Hepatocyte (in vitro differentiated cells): Measurements from ENCODE around the gene CYP4A22. TPM values are rescaled to one million over a fixed set of nuclear protein-coding genes. Genes with fewer than 3 reads are reported as not detected.
"Not testable (repeated sequence)": the region's sequence is repeated elsewhere in the genome, so short reads cannot be mapped to it uniquely, and the experiment has no call there.

Experiments
- DNase-seq: peaks from one replicate; pipeline ENCODE4 v3.0.0-alpha.2; 2016; ENCODE audit warnings: low spot score
- H2AFZ ChIP-seq: fragments of 200-600 bp; sonication (generic); 2 replicates; pipeline ENCODE4 v1.6.0; 2016; ENCODE audit warnings: antibody characterized with exemption, mild to moderate bottlenecking
- H3K27ac ChIP-seq: fragments of 200-600 bp; sonication (generic); 2 replicates; pipeline ENCODE4 v1.5.1; 2016; ENCODE audit warnings: mild to moderate bottlenecking
- H3K27me3 ChIP-seq: fragments of 200-600 bp; sonication (generic); 2 replicates; pipeline ENCODE4 v1.6.1; 2016
- H3K36me3 ChIP-seq: fragments of 200-600 bp; sonication (generic); replicated peaks from 2 replicates; pipeline ENCODE4 v1.5.1; 2016; ENCODE audit warnings: low read depth; ENCODE audit not compliant: insufficient read depth
- H3K4me1 ChIP-seq: fragments of 200-600 bp; sonication (generic); 2 replicates; pipeline ENCODE4 v1.5.1; 2016; ENCODE audit warnings: mild to moderate bottlenecking, moderate library complexity; ENCODE audit not compliant: insufficient read depth
- H3K4me2 ChIP-seq: fragments of 200-600 bp; sonication (generic); 2 replicates; pipeline ENCODE4 v1.6.0; 2016
- H3K4me3 ChIP-seq: fragments of 200-600 bp; sonication (generic); 2 replicates; pipeline ENCODE4 v1.5.1; 2016; ENCODE audit warnings: mild to moderate bottlenecking
- H3K79me2 ChIP-seq: fragments of 200-600 bp; sonication (generic); 2 replicates; pipeline ENCODE4 v1.6.0; 2017; ENCODE audit warnings: mild to moderate bottlenecking
- H3K9me2 ChIP-seq: fragments of 200-600 bp; sonication (generic); replicated peaks from 2 replicates; pipeline ENCODE4 v1.6.0; 2017; ENCODE audit warnings: mild to moderate bottlenecking; ENCODE audit not compliant: insufficient read depth
- H3K9me3 ChIP-seq: fragments of 200-600 bp; sonication (generic); 2 replicates; pipeline ENCODE4 v1.5.1; 2016; ENCODE audit warnings: low read depth, mild to moderate bottlenecking
- H4K20me1 ChIP-seq: fragments of 200-600 bp; sonication (generic); 2 replicates; pipeline ENCODE4 v1.6.0; 2016; ENCODE audit warnings: mild to moderate bottlenecking; ENCODE audit not compliant: insufficient read depth, poor library complexity, severe bottlenecking
- EZH2 ChIP-seq: fragments of 200-600 bp; sonication (generic); IDR thresholded peaks from 2 replicates; pipeline ENCODE4 v1.6.1; 2016; ENCODE audit warnings: antibody characterized with exemption, mild to moderate bottlenecking, borderline replicate concordance
- EZH2phosphoT487 ChIP-seq: fragments of 200-600 bp; sonication (generic); IDR thresholded peaks from one replicate; pipeline ENCODE4 v1.6.1; 2018; ENCODE audit warnings: antibody characterized with exemption, mild to moderate bottlenecking, low read depth, moderate library complexity; ENCODE audit not compliant: unreplicated experiment, severe bottlenecking
- WGBS: methylation state at CpG from one replicate; pipeline ENCODE4 v1.1.6; 2016; ENCODE audit warnings: low lambda C conversion rate; ENCODE audit errors: missing lambda C conversion rate; 5-methylcytosine and 5-hydroxymethylcytosine counted together
- polyA plus RNA-seq: library from polyadenylated mRNA; unstranded; fragments of >200 nt; fragmentation: Nextera tagmentation; extraction: Ambion mirVana; gene quantifications from 2 replicates; pipeline ENCODE4 v1.2.1, GENCODE V29; 2016
- total RNA-seq: library from RNA; depleted of rRNA; stranded (reverse); fragments of >200 nt; gene quantifications from 2 replicates; pipeline ENCODE4 v1.2.3, GENCODE V29; 2014
- TF ChIP-seq, protein P1 (sequence below): fragments of 200-600 bp; sonication (generic); IDR thresholded peaks from 2 replicates; pipeline ENCODE4 v1.5.1; 2016; ENCODE audit warnings: antibody characterized with exemption, mild to moderate bottlenecking; ENCODE audit not compliant: poor library complexity

The CYP4A22 gene
- total and polyA plus RNA-seq, 2 experiments from 2014 or later = 0.83 to 7.3 TPM

DNA sequence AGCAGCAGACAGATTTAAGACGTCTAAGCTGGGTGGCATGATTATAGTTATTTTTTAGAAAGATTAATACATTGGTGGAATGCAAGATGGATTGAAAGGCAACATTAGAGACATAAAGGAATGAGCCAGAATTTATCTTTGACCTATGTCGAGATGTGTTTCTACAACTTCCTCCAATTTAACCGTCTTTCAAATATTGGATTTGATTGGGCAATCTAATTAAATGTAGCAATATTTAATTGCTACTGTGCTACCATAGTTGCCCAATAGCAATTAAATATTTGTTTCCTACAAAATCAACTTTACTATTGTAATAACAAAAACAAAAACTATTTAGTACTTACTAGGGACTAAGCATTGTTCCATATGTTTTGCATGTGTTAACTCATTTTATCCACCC is 30.4 kb upstream of the CYP4A22 start:
- Histone ChIP-seq H4K20me1 (no peaks in the 10 kb centered on the region), H3K9me3 (no peaks in the 10 kb centered on the region), H3K36me3 (no peaks in the 10 kb centered on the region), H3K27ac (no peak overlapping the region), H3K79me2 (no peaks in the 10 kb centered on the region), H3K4me2 (no peak overlapping the region), H3K9me2 (no peaks in the 10 kb centered on the region), H3K4me3 (no peak overlapping the region), H3K27me3 (no peaks in the 10 kb centered on the region), H2AFZ (no peak overlapping the region), H3K4me1 (no peaks in the 10 kb centered on the region)
- no peak for TF ChIP-seq EZH2
- TF ChIP-seq, protein P1, sequence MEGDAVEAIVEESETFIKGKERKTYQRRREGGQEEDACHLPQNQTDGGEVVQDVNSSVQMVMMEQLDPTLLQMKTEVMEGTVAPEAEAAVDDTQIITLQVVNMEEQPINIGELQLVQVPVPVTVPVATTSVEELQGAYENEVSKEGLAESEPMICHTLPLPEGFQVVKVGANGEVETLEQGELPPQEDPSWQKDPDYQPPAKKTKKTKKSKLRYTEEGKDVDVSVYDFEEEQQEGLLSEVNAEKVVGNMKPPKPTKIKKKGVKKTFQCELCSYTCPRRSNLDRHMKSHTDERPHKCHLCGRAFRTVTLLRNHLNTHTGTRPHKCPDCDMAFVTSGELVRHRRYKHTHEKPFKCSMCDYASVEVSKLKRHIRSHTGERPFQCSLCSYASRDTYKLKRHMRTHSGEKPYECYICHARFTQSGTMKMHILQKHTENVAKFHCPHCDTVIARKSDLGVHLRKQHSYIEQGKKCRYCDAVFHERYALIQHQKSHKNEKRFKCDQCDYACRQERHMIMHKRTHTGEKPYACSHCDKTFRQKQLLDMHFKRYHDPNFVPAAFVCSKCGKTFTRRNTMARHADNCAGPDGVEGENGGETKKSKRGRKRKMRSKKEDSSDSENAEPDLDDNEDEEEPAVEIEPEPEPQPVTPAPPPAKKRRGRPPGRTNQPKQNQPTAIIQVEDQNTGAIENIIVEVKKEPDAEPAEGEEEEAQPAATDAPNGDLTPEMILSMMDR = no peak
- no peak for TF ChIP-seq EZH2phosphoT487
- WGBS = 94% methylated on average over 3 of the region's 3 CpGs
- no peak for DNase-seq

DNA sequence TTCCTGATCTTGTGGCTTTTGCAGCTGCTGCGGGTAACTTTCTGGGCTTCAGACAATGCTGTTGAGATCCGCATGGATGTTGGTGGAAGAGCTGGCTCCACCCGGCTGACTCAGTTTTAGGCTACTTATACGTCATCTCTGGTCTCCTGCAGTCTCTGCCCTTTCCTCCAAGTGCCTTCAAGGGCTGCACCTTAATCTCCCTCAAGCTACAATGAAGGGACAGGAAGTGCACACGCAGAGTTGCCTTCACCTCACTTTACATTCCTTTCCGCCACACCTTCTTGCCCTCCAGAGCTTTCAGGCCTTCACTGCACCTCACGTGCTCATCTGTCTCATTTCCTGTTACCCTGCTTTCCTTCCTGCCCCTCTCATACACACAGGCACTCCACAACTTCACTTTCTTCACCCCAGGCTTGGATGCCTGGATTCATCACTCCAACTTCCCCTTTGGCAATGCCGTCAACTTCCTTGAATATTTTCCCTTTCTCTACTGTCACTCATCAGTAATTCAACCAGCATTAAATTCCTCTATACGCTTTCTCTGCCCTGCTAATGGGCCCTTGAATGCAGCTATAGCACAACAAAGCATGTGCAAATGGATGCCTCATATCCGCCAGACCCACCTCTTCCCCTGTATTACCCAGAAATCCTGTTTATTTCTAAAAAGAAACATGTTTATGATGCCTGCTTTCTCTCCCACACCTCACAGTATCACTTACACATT is 29.2 kb upstream of the CYP4A22 start:
- H4K20me1 ChIP-seq, H3K4me3 ChIP-seq, DNase-seq, H3K9me3 ChIP-seq, H2AFZ ChIP-seq, H3K36me3 ChIP-seq, H3K4me2 ChIP-seq, H3K9me2 ChIP-seq, H3K27ac ChIP-seq, H3K27me3 ChIP-seq, H3K79me2 ChIP-seq, H3K4me1 ChIP-seq: not testable (repeated sequence)
- 62% methylated on average over 10 of the region's 10 CpGs for WGBS

DNA sequence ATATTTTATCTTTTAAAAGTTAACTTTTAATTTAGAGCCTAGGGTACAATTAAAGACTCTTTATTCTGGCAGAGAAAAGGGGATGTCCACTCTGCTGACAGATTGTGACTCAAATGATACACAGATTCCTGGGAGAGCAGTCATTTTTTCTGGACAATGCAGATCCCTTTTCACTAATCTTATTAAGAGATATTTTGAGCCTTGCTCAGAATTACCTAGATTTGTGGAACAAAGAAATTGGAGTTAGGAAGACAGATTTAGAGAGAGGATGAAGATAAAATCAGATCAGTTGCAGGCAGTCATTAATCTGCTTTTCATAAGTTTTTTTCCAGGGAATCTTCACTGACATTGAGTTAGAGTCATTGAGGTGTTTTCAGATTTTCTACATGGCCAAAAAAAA is 27.8 kb upstream of the CYP4A22 start:
- H2AFZ ChIP-seq, H3K36me3 ChIP-seq, H3K9me3 ChIP-seq, H3K27ac ChIP-seq, H3K4me3 ChIP-seq, DNase-seq, H3K4me1 ChIP-seq, H3K27me3 ChIP-seq, H3K9me2 ChIP-seq, H3K79me2 ChIP-seq, H3K4me2 ChIP-seq, H4K20me1 ChIP-seq: not testable (repeated sequence)

DNA sequence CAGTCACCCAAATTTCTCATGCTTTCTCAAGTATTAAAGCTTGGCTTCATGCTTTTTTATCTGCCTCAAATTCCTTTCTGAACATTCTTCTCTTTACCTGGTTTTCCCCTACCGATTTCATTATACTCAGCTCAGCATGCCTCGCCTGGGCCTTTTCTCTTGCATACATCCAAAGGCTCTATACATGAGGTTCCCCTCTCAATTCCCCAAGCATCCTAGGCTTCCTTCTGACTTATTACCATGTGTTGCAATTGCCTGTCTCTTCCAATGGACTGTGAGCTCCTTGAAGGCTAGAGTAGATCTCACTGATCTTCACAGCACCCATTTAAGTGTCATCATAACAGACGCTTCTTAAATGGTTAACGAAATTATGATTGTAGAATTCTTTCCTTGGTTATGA is 24.1 kb upstream of the CYP4A22 start:
- H3K27me3 ChIP-seq = no peaks in the 10 kb centered on the region
- TF ChIP-seq EZH2 (no peak), EZH2phosphoT487 (no peak)
- TF ChIP-seq, protein P1 = no peak
- H4K20me1 ChIP-seq = no peaks in the 10 kb centered on the region
- no peak overlapping the region for H3K4me3 ChIP-seq
- H3K9me3 ChIP-seq = no peaks in the 10 kb centered on the region
- no peaks in the 10 kb centered on the region for H3K9me2 ChIP-seq
- no peak overlapping the region for H3K27ac ChIP-seq
- H3K4me1 ChIP-seq = no peaks in the 10 kb centered on the region
- DNase-seq = no peak
- 85% methylated on average over 4 of the region's 4 CpGs for WGBS
- H3K4me2 ChIP-seq = no peak overlapping the region
- no peaks in the 10 kb centered on the region for H3K36me3 ChIP-seq
- H2AFZ ChIP-seq = no peak overlapping the region
- H3K79me2 ChIP-seq = no peaks in the 10 kb centered on the region

DNA sequence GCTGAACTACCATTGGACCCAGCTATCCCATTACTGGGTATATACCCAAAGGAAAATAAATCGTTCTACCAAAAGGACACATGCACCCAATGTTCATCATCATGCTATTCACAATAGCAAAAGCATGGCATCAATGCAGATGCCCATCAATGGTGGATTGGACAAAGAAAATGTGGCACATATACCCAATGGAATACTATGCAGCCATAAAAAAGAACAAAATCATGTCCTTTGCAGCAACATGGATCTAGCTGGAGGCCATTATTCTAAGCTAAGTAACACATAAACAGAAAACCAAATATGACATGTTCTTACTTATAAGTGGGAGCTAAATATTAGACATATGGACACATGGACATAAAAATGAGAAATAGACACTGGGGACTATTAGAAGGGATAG is 16.2 kb upstream of the CYP4A22 start:
- not testable (repeated sequence) for H2AFZ ChIP-seq, H3K4me3 ChIP-seq, H3K9me2 ChIP-seq, H3K36me3 ChIP-seq, H3K4me1 ChIP-seq, H3K27ac ChIP-seq, H3K9me3 ChIP-seq, H3K4me2 ChIP-seq, DNase-seq, H3K79me2 ChIP-seq, H3K27me3 ChIP-seq, H4K20me1 ChIP-seq
- WGBS = 89% methylated on average over 1 of the region's 1 CpG

DNA sequence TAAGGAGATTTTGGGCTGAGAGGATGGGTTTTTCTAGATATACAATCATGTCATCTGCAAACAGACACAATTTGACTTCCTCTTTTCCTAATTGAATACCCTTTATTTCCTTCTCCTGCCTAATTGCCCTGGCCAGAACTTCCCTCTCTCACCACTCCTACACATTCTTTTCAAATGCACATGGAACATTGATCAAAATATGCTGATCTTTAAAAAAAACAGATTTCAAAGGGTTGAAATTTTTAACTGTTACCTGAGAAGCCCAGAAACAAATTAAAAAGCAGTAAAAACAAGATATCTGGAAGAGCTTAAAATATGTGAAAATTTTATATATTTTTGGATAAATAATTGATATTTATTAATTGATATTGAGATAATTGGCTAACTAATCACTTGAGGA is 12.4 kb upstream of the CYP4A22 start:
- H3K9me2 ChIP-seq, H4K20me1 ChIP-seq, H3K4me1 ChIP-seq, DNase-seq, H3K4me2 ChIP-seq, H2AFZ ChIP-seq, H3K27me3 ChIP-seq, H3K27ac ChIP-seq, H3K79me2 ChIP-seq, H3K4me3 ChIP-seq, H3K36me3 ChIP-seq, H3K9me3 ChIP-seq: not testable (repeated sequence)

DNA sequence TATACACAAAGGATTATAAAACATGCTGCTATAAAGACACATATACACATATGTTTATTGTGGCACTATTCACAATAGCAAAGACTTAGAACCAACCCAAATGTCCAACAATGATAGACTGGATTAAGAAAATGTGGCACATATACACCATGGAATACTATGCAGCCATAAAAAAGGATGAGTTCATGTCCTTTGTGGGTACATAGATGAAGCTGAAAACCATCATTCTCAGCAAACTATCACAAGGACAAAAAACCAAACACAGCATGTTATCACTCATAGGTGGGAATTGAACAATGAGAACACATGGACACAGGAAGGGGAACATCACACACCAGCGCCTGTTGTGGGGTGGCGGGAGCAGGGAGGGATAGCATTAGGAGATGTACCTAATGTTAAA is 10.2 kb upstream of the CYP4A22 start:
- not testable (repeated sequence) for H3K27me3 ChIP-seq, H3K4me3 ChIP-seq, H3K9me2 ChIP-seq, H3K4me2 ChIP-seq, H3K9me3 ChIP-seq, H3K79me2 ChIP-seq, DNase-seq, H3K36me3 ChIP-seq, H3K27ac ChIP-seq, H3K4me1 ChIP-seq, H4K20me1 ChIP-seq, H2AFZ ChIP-seq
- WGBS = 93% methylated on average over 2 of the region's 2 CpGs
